Measurements from ENCODE around the gene ENPP7. TPM values are rescaled to one million over a fixed set of nuclear protein-coding genes. Genes with fewer than 3 reads are reported as not detected.

ENPP7 gene
- polyA plus RNA-seq, 3 donors: not detected

DNA sequence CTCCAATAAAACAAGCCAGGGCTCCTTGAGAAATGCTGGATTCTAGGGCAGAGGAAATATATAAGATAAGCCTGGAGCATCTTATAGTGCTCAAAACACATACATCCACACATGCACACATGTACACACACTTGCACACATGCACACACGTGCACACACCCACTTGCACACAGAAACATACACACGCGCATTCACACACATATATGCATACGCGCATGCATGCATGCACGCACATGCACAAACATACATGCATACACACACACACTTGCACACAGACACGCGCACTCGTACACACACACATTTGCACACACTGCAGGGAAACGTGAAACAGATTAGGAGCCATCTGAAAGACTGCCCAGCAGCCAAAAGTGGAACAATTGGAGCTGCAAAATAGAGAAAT, 8.0 kb upstream of the ENPP7 start:
- intact Hi-C loops (cut with micrococcal nuclease): no loop called here
- Histone ChIP-seq H2AFZ (ENCODE audit: insufficient read depth, low read depth, low read length, poor library complexity, severe bottlenecking) (no peak overlapping the region), H3K4me1 (ENCODE audit: control insufficient read depth in 1 of 2, insufficient read depth in 2 of 2, low read length in 2 of 2) (no peaks in the 10 kb centered on the region), H3K9me3 (replicated peaks in 1 of 2; ENCODE audit: control insufficient read depth in 1 of 2, insufficient read depth in 1 of 2, low read length in 2 of 2) (no peaks in the 10 kb centered on the region), H3K27me3 (ENCODE audit: control insufficient read depth in 2 of 2, insufficient read depth in 2 of 2, low read length in 2 of 2) (no peaks in the 10 kb centered on the region), H3K4me3 (replicated peaks in 1 of 3; ENCODE audit: low read depth in 2 of 3, low read length in 3 of 3) (no peak overlapping the region), H3K36me3 (replicated peaks in 1 of 2; ENCODE audit: control insufficient read depth in 1 of 2, insufficient read depth in 2 of 2, low read length in 2 of 2) (no peaks in the 10 kb centered on the region), H3K4me2 (replicated peaks; ENCODE audit: extremely low read depth, low read length, poor library complexity, severe bottlenecking) (no peak overlapping the region), H3K27ac (ENCODE audit: low read depth in 1 of 2, low read length in 2 of 2) (no peak overlapping the region), H3K79me2 (ENCODE audit: insufficient read depth, low read length) (no peaks in the 10 kb centered on the region), H4K20me1 (ENCODE audit: insufficient read depth, low read length) (no peaks in the 10 kb centered on the region), H3K9ac (ENCODE audit: insufficient read depth, low read length, poor library complexity, severe bottlenecking) (no peak overlapping the region)
- DNase-seq: no peak
- TF ChIP-seq, protein P1, sequence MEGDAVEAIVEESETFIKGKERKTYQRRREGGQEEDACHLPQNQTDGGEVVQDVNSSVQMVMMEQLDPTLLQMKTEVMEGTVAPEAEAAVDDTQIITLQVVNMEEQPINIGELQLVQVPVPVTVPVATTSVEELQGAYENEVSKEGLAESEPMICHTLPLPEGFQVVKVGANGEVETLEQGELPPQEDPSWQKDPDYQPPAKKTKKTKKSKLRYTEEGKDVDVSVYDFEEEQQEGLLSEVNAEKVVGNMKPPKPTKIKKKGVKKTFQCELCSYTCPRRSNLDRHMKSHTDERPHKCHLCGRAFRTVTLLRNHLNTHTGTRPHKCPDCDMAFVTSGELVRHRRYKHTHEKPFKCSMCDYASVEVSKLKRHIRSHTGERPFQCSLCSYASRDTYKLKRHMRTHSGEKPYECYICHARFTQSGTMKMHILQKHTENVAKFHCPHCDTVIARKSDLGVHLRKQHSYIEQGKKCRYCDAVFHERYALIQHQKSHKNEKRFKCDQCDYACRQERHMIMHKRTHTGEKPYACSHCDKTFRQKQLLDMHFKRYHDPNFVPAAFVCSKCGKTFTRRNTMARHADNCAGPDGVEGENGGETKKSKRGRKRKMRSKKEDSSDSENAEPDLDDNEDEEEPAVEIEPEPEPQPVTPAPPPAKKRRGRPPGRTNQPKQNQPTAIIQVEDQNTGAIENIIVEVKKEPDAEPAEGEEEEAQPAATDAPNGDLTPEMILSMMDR (IDR thresholded peaks at IDR 0.05): no peak
- Mint-ChIP-seq H3K4me1 (peaks cover 1% of the 10 kb centered on the region), H3K27me3 (ENCODE audit: low read depth in 3 of 3) (peaks cover 2 to 6% (median 2%) of the 10 kb centered on the region in 3 donors), H3K4me3 (no peak overlapping the region), H3K27ac (no peak overlapping the region), H3K9me3 (peaks cover 0 to 2% (median 0%) of the 10 kb centered on the region in 7 donors), H3K36me3 (peaks cover 0 to 1% of the 10 kb centered on the region in 2 donors)
- 98% methylated on average over 10 of the region's 10 CpGs for WGBS (ENCODE audit: insufficient coverage)

DNA sequence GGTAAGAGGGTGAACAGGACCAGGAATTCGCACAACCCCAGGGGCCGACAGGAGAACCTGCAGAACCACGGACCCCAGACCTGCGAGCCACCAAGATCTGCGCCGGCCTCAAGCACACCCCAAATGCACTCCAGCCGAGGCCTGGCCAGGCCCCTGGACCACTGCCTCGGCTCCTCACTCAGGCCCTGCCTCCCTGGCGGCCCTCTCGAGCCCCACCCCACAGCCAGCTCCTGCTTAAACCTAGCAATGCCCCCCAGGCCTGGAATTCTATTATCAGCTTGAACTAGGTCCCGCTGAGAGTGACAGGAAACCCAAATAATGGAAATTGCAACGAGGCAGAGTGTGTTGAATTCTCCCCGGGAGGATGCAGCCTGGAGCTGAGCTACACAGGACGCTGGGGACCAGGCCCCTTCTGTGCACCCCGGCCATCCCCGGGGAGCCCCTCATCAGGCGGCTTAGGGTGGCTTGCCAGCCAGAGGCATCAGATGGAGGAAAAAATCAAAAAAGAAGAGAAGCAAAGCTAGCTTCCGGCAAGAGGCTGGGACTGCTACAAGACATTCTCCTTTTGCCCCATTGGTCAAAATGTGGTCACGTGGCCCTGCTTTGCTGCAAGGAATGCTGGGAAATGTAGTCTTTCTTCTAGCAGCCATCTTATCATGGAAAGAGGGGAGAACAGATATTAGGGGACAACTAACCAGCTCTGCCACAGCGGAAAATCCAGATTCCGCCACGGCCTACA, 2.4 kb upstream of the ENPP7 start:
- no peaks in the 10 kb centered on the region for H3K9me3 ChIP-seq (replicated peaks in 1 of 2; ENCODE audit: control insufficient read depth in 1 of 2, insufficient read depth in 1 of 2, low read length in 2 of 2)
- Mint-ChIP-seq H3K27ac (peak overlapping the region; percentile 25 to 95 (median 65)), H3K27me3 (ENCODE audit: low read depth in 3 of 3) (peaks cover 2 to 3% (median 3%) of the 10 kb centered on the region in 3 donors), H3K9me3 (peaks cover 0 to 2% (median 0%) of the 10 kb centered on the region in 7 donors), H3K4me3 (peak overlapping the region; percentile 82 to 86), H3K36me3 (peaks cover 0 to 4% of the 10 kb centered on the region in 2 donors), H3K4me1 (peaks cover 20% of the 10 kb centered on the region)
- H3K4me1 ChIP-seq (ENCODE audit: control insufficient read depth in 1 of 2, insufficient read depth in 2 of 2, low read length in 2 of 2): peaks cover 14 to 23% of the 10 kb centered on the region in 2 donors
- intact Hi-C loops (cut with micrococcal nuclease): no loop called here
- peak; percentile 83 to 92 (median 86) for DNase-seq
- no peaks in the 10 kb centered on the region for H3K79me2 ChIP-seq (ENCODE audit: insufficient read depth, low read length)
- 58% methylated on average over 22 of the region's 22 CpGs for WGBS (ENCODE audit: insufficient coverage)
- H3K4me3 ChIP-seq (replicated peaks in 1 of 3; ENCODE audit: low read depth in 2 of 3, low read length in 3 of 3): peak overlapping the region; percentile 32 to 74 (median 46)
- H3K27me3 ChIP-seq (ENCODE audit: control insufficient read depth in 2 of 2, insufficient read depth in 2 of 2, low read length in 2 of 2): no peaks in the 10 kb centered on the region
- peak overlapping the region; percentile 68 for H3K9ac ChIP-seq (ENCODE audit: insufficient read depth, low read length, poor library complexity, severe bottlenecking)
- H3K36me3 ChIP-seq (replicated peaks in 1 of 2; ENCODE audit: control insufficient read depth in 1 of 2, insufficient read depth in 2 of 2, low read length in 2 of 2): no peaks in the 10 kb centered on the region
- H3K4me2 ChIP-seq (replicated peaks; ENCODE audit: extremely low read depth, low read length, poor library complexity, severe bottlenecking): peak overlapping the region; percentile 73
- H2AFZ ChIP-seq (ENCODE audit: insufficient read depth, low read depth, low read length, poor library complexity, severe bottlenecking): peak overlapping the region; percentile 99
- peak overlapping the region in 1 of 2 donors; percentile 82 for H3K27ac ChIP-seq (ENCODE audit: low read depth in 1 of 2, low read length in 2 of 2)
- no peaks in the 10 kb centered on the region for H4K20me1 ChIP-seq (ENCODE audit: insufficient read depth, low read length)
- TF ChIP-seq, protein P1 (IDR thresholded peaks at IDR 0.05): no peak
